Measurements from ENCODE around the gene HOXB4.

Gene HOXB4

GRCh38 chr17:48597778-48598631 lies 19.9 kb upstream of the HOXB4 start:
- Histone ChIP-seq H3K36me3 (ENCODE audit: control insufficient read depth in 1 of 2, insufficient read depth in 2 of 2, low read length in 2 of 2) (no peaks in the 10 kb centered on the region), H3K27me3 (ENCODE audit: low read depth, low read length) (peaks cover 24% of the 10 kb centered on the region), H3K4me3 (ENCODE audit: low read depth in 1 of 2, low read length in 2 of 2) (peak overlapping the region; percentile 60 to 74), H3K9me3 (ENCODE audit: control insufficient read depth in 1 of 2, low read length in 2 of 2) (no peaks in the 10 kb centered on the region), H3K27ac (ENCODE audit: low read length) (peak overlapping the region; percentile 73), H3K4me1 (ENCODE audit: control insufficient read depth in 1 of 2, insufficient read depth in 2 of 2, low read length in 2 of 2) (peaks cover 11 to 37% of the 10 kb centered on the region in 2 donors)

- Histone ChIP-seq H3K4me1 (ENCODE audit: control insufficient read depth in 1 of 2, insufficient read depth in 2 of 2, low read length in 2 of 2) (peaks cover 11 to 31% of the 10 kb centered on the region in 2 donors), H3K36me3 (ENCODE audit: control insufficient read depth in 1 of 2, insufficient read depth in 2 of 2, low read length in 2 of 2) (no peaks in the 10 kb centered on the region), H3K9me3 (ENCODE audit: control insufficient read depth in 1 of 2, low read length in 2 of 2) (no peaks in the 10 kb centered on the region), H3K27ac (ENCODE audit: low read length) (peak overlapping the region; percentile 73), H3K4me3 (ENCODE audit: low read depth in 1 of 2, low read length in 2 of 2) (peak overlapping the region; percentile 60 to 74), H3K27me3 (ENCODE audit: low read depth, low read length) (peaks cover 24% of the 10 kb centered on the region)
These were observed 19.3 kb upstream of the HOXB4 start for GRCh38 chr17:48597528-48597777.

GRCh38 chr17:48596735-48597527 lies 18.8 kb upstream of the HOXB4 start:
- H3K27me3 ChIP-seq (ENCODE audit: low read depth, low read length), result peaks cover 23% of the 10 kb centered on the region
- peaks cover 11 to 26% of the 10 kb centered on the region in 2 donors for H3K4me1 ChIP-seq (ENCODE audit: control insufficient read depth in 1 of 2, insufficient read depth in 2 of 2, low read length in 2 of 2)
- H3K4me3 ChIP-seq (ENCODE audit: low read depth in 1 of 2, low read length in 2 of 2), result peak overlapping the region; percentile 60 to 74
- H3K36me3 ChIP-seq (ENCODE audit: control insufficient read depth in 1 of 2, insufficient read depth in 2 of 2, low read length in 2 of 2), result no peaks in the 10 kb centered on the region
- no peaks in the 10 kb centered on the region for H3K9me3 ChIP-seq (ENCODE audit: control insufficient read depth in 1 of 2, low read length in 2 of 2)
- peak overlapping the region; percentile 73 for H3K27ac ChIP-seq (ENCODE audit: low read length)

- Histone ChIP-seq H3K27ac (ENCODE audit: low read length) (peak overlapping the region; percentile 73), H3K4me1 (ENCODE audit: control insufficient read depth in 1 of 2, insufficient read depth in 2 of 2, low read length in 2 of 2) (peaks cover 11 to 29% of the 10 kb centered on the region in 2 donors), H3K27me3 (ENCODE audit: low read depth, low read length) (peaks cover 15% of the 10 kb centered on the region), H3K9me3 (ENCODE audit: control insufficient read depth in 1 of 2, low read length in 2 of 2) (no peaks in the 10 kb centered on the region), H3K36me3 (ENCODE audit: control insufficient read depth in 1 of 2, insufficient read depth in 2 of 2, low read length in 2 of 2) (no peaks in the 10 kb centered on the region), H3K4me3 (ENCODE audit: low read depth in 1 of 2, low read length in 2 of 2) (peak overlapping the region; percentile 60 to 74)
These were observed 18.0 kb upstream of the HOXB4 start for GRCh38 chr17:48596000-48596734.

- Histone ChIP-seq H3K9me3 (ENCODE audit: control insufficient read depth in 1 of 2, low read length in 2 of 2) (no peaks in the 10 kb centered on the region), H3K27ac (ENCODE audit: low read length) (peak overlapping the region; percentile 67), H3K27me3 (ENCODE audit: low read depth, low read length) (peaks cover 8% of the 10 kb centered on the region), H3K36me3 (ENCODE audit: control insufficient read depth in 1 of 2, insufficient read depth in 2 of 2, low read length in 2 of 2) (no peaks in the 10 kb centered on the region), H3K4me3 (ENCODE audit: low read depth in 1 of 2, low read length in 2 of 2) (peak overlapping the region in 1 of 2 donors; percentile 76), H3K4me1 (ENCODE audit: control insufficient read depth in 1 of 2, insufficient read depth in 2 of 2, low read length in 2 of 2) (peaks cover 11 to 29% of the 10 kb centered on the region in 2 donors)
These were observed 17.3 kb upstream of the HOXB4 start for GRCh38 chr17:48595278-48595999.

- Histone ChIP-seq H3K27ac (ENCODE audit: low read length) (peak overlapping the region; percentile 67), H3K9me3 (ENCODE audit: control insufficient read depth in 1 of 2, low read length in 2 of 2) (no peaks in the 10 kb centered on the region), H3K36me3 (ENCODE audit: control insufficient read depth in 1 of 2, insufficient read depth in 2 of 2, low read length in 2 of 2) (no peaks in the 10 kb centered on the region), H3K4me3 (ENCODE audit: low read depth in 1 of 2, low read length in 2 of 2) (peak overlapping the region; percentile 33 to 76), H3K4me1 (ENCODE audit: control insufficient read depth in 1 of 2, insufficient read depth in 2 of 2, low read length in 2 of 2) (peaks cover 11 to 29% of the 10 kb centered on the region in 2 donors), H3K27me3 (ENCODE audit: low read depth, low read length) (peaks cover 8% of the 10 kb centered on the region)
These were observed 16.6 kb upstream of the HOXB4 start for GRCh38 chr17:48594538-48595277.

- Histone ChIP-seq H3K36me3 (ENCODE audit: control insufficient read depth in 1 of 2, insufficient read depth in 2 of 2, low read length in 2 of 2) (no peaks in the 10 kb centered on the region), H3K9me3 (ENCODE audit: control insufficient read depth in 1 of 2, low read length in 2 of 2) (no peaks in the 10 kb centered on the region), H3K4me1 (ENCODE audit: control insufficient read depth in 1 of 2, insufficient read depth in 2 of 2, low read length in 2 of 2) (peaks cover 11 to 29% of the 10 kb centered on the region in 2 donors), H3K27ac (ENCODE audit: low read length) (peak overlapping the region; percentile 67), H3K27me3 (ENCODE audit: low read depth, low read length) (peaks cover 8% of the 10 kb centered on the region), H3K4me3 (ENCODE audit: low read depth in 1 of 2, low read length in 2 of 2) (peak overlapping the region; percentile 33 to 76)
These were observed 15.8 kb upstream of the HOXB4 start for GRCh38 chr17:48593840-48594537.

- H3K9me3 ChIP-seq (ENCODE audit: control insufficient read depth in 1 of 2, low read length in 2 of 2), result no peaks in the 10 kb centered on the region
- peak within 1 kb of the TSS; percentile 67 for H3K27ac ChIP-seq (ENCODE audit: low read length)
- peak within 1 kb of the TSS; percentile 59 to 76 for H3K4me3 ChIP-seq (ENCODE audit: low read depth in 1 of 2, low read length in 2 of 2)
- peaks cover 8% of the 10 kb centered on the region for H3K27me3 ChIP-seq (ENCODE audit: low read depth, low read length)
- no peaks in the 10 kb centered on the region for H3K36me3 ChIP-seq (ENCODE audit: control insufficient read depth in 1 of 2, insufficient read depth in 2 of 2, low read length in 2 of 2)
- H3K4me1 ChIP-seq (ENCODE audit: control insufficient read depth in 1 of 2, insufficient read depth in 2 of 2, low read length in 2 of 2), result peaks cover 11 to 33% of the 10 kb centered on the region in 2 donors
These were observed 15.1 kb upstream of the HOXB4 start, which contains the start of gene HOXB5 for GRCh38 chr17:48593126-48593829. Gene HOXB5, minus strand, starts transcription at chr17:48593779. Its CDS starts 97 bp downstream, at chr17:48593682.

- Histone ChIP-seq H3K27ac (ENCODE audit: low read length) (peak overlapping the region; percentile 67), H3K36me3 (ENCODE audit: control insufficient read depth in 1 of 2, insufficient read depth in 2 of 2, low read length in 2 of 2) (no peaks in the 10 kb centered on the region), H3K27me3 (ENCODE audit: low read depth, low read length) (peaks cover 8% of the 10 kb centered on the region), H3K9me3 (ENCODE audit: control insufficient read depth in 1 of 2, low read length in 2 of 2) (no peaks in the 10 kb centered on the region), H3K4me3 (ENCODE audit: low read depth in 1 of 2, low read length in 2 of 2) (peak overlapping the region; percentile 59 to 76), H3K4me1 (ENCODE audit: control insufficient read depth in 1 of 2, insufficient read depth in 2 of 2, low read length in 2 of 2) (peaks cover 11 to 38% of the 10 kb centered on the region in 2 donors)
These were observed 14.4 kb upstream of the HOXB4 start for GRCh38 chr17:48592577-48592976.
